SH-SY5Y (cell line): Measurements from ENCODE around the gene GAB2.

Source experiments
- GATA2 ChIP-seq: IDR thresholded peaks from 2 replicates; pipeline ENCODE4 v1.6.1; 2011; ENCODE audit warnings: mild to moderate bottlenecking, low read depth, low read length
- GATA3 ChIP-seq: IDR thresholded peaks from 2 replicates; pipeline ENCODE4 v1.6.1; 2011; ENCODE audit warnings: low read depth, mild to moderate bottlenecking, low read length, moderate library complexity

DNA sequence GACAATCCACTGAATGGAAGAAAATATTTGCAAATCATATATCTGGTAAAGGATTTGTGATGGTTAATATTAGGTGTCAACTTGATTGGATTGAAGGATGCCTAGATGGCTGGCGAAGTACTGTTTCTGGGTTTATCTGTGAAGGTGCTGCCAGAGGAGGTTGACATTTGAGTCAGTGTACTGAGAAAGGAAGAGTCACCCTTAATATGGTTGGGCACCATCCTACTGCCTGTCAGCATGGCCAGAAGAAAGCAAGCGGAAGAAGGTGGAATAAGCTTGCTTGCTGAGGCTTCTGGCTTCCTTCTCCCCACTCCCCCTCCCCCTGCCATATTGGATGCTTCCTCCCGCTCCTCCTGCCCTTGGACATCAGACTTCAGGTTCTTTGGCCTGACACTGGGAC, 101.9 kb downstream of the GAB2 start:
- TF ChIP-seq GATA2 (no peak), GATA3 (no peak)
